ENCODE results near the gene SMIM13. TPM values are rescaled to one million over a fixed set of nuclear protein-coding genes. Genes with fewer than 3 reads are reported as not detected.

SMIM13 gene
- total and polyA plus RNA-seq, 12 donors, result 3.0 to 14.6 (median 11.5) TPM

- TF ChIP-seq CTCF (IDR thresholded peaks at IDR 0.05), result no peak
- DNase-seq, result no peak
- ATAC-seq, result no peak
- Histone ChIP-seq H3K4me3 (peak overlapping the region in 3 of 10 donors; percentile 44), H3K27me3 (no peaks in the 10 kb centered on the region), H3K27ac (no peak overlapping the region), H3K36me3 (no peaks in the 10 kb centered on the region), H3K4me1 (no peaks in the 10 kb centered on the region), H3K9me3 (no peaks in the 10 kb centered on the region)
- 97 to 98% methylated on average over 6 of the region's 6 CpGs for whole genome bisulfite sequencing, 2 donors
- intact Hi-C loops (cut with DNase I), result no loop called here
Measured at GRCh38 chr6:11153447-11153846, 59.8 kb downstream of the SMIM13 start.

- no peaks in the 10 kb centered on the region for H3K36me3 ChIP-seq
- H3K4me1 ChIP-seq, result no peaks in the 10 kb centered on the region
- H3K27me3 ChIP-seq, result no peaks in the 10 kb centered on the region
- intact Hi-C loops (cut with DNase I), result no loop called here
- H3K27ac ChIP-seq, result no peak overlapping the region
- H3K4me3 ChIP-seq, result no peak overlapping the region
- H3K9me3 ChIP-seq, result no peaks in the 10 kb centered on the region
- no peak for TF ChIP-seq CTCF (IDR thresholded peaks at IDR 0.05)
- ATAC-seq, result no peak
- DNase-seq, result no peak
Measured at GRCh38 chr6:11155589-11155988, 62.0 kb downstream of the SMIM13 start.

- H3K27ac ChIP-seq, result no peak overlapping the region
- no peaks in the 10 kb centered on the region for H3K4me1 ChIP-seq
- no peak overlapping the region for H3K4me3 ChIP-seq
- H3K9me3 ChIP-seq, result no peaks in the 10 kb centered on the region
- no peak for ATAC-seq
- TF ChIP-seq CTCF (IDR thresholded peaks at IDR 0.05), result no peak
- WGBS, 2 donors, result 82 to 95% methylated on average over 1 of the region's 1 CpG
- no peaks in the 10 kb centered on the region for H3K27me3 ChIP-seq
- intact Hi-C loops (cut with DNase I), result no loop called here
- H3K36me3 ChIP-seq, result no peaks in the 10 kb centered on the region
- no peak for DNase-seq
Measured at GRCh38 chr6:11160199-11160598, 66.6 kb downstream of the SMIM13 start.

- WGBS, 2 donors, result 88 to 94% methylated on average over 9 of the region's 9 CpGs
- H3K27ac ChIP-seq, result no peak overlapping the region
- ATAC-seq, result no peak
Measured at GRCh38 chr6:11161031-11161956, 67.7 kb downstream of the SMIM13 start.

More at GRCh38 chr6:11161031-11161956, 67.7 kb downstream of the SMIM13 start:
- no peak for DNase-seq
- no peak overlapping the region for H3K4me3 ChIP-seq
- no peak for TF ChIP-seq CTCF (IDR thresholded peaks at IDR 0.05)
- H3K36me3 ChIP-seq, result no peaks in the 10 kb centered on the region
- no peaks in the 10 kb centered on the region for H3K27me3 ChIP-seq
- H3K4me1 ChIP-seq, result no peaks in the 10 kb centered on the region
- intact Hi-C loops (cut with DNase I), result no loop called here
- no peaks in the 10 kb centered on the region for H3K9me3 ChIP-seq

Measured in heart right ventricle (tissue), 16 donors.